ENCODE measurements around the gene MAML2. TPM values are rescaled to one million over a fixed set of nuclear protein-coding genes. Genes with fewer than 3 reads are reported as not detected.

MAML2 gene
- polyA plus RNA-seq, 3 donors, result 0.57 to 7.6 (median 1.2) TPM

- no peak overlapping the region for H3K4me3 ChIP-seq (replicated peaks in 1 of 3; ENCODE audit: low read depth in 2 of 3, low read length in 3 of 3)
- Mint-ChIP-seq H3K4me3 (no peak overlapping the region), H3K27me3 (ENCODE audit: low read depth in 3 of 3) (peaks cover 0 to 2% (median 1%) of the 10 kb centered on the region in 3 donors), H3K4me1 (no peaks in the 10 kb centered on the region), H3K27ac (no peak overlapping the region), H3K36me3 (no peaks in the 10 kb centered on the region), H3K9me3 (peaks cover 0 to 7% (median 1%) of the 10 kb centered on the region in 7 donors)
- intact Hi-C loops (cut with micrococcal nuclease), result no loop called here
- H3K27me3 ChIP-seq (ENCODE audit: control insufficient read depth in 2 of 2, insufficient read depth in 2 of 2, low read length in 2 of 2), result no peaks in the 10 kb centered on the region
- peaks cover 5% of the 10 kb centered on the region for H4K20me1 ChIP-seq (ENCODE audit: insufficient read depth, low read length)
- H3K4me2 ChIP-seq (replicated peaks; ENCODE audit: extremely low read depth, low read length, poor library complexity, severe bottlenecking), result no peak overlapping the region
- H3K79me2 ChIP-seq (ENCODE audit: insufficient read depth, low read length), result no peaks in the 10 kb centered on the region
- no peak overlapping the region for H3K27ac ChIP-seq (ENCODE audit: low read depth in 1 of 2, low read length in 2 of 2)
- H3K9ac ChIP-seq (ENCODE audit: insufficient read depth, low read length, poor library complexity, severe bottlenecking), result no peak overlapping the region
- H3K36me3 ChIP-seq (replicated peaks in 1 of 2; ENCODE audit: control insufficient read depth in 1 of 2, insufficient read depth in 2 of 2, low read length in 2 of 2), result no peaks in the 10 kb centered on the region
- H3K4me1 ChIP-seq (ENCODE audit: control insufficient read depth in 1 of 2, insufficient read depth in 2 of 2, low read length in 2 of 2), result no peaks in the 10 kb centered on the region
- no peak for TF ChIP-seq CTCF (IDR thresholded peaks at IDR 0.05)
- no peak overlapping the region for H2AFZ ChIP-seq (ENCODE audit: insufficient read depth, low read depth, low read length, poor library complexity, severe bottlenecking)
- H3K9me3 ChIP-seq (replicated peaks in 1 of 2; ENCODE audit: control insufficient read depth in 1 of 2, insufficient read depth in 1 of 2, low read length in 2 of 2), result no peaks in the 10 kb centered on the region
- WGBS (ENCODE audit: insufficient coverage), result 100% methylated on average over 1 of the region's 1 CpG
- no peak for DNase-seq
These were observed 340.2 kb downstream of the MAML2 start for GRCh38 chr11:96002754-96003290.

- TF ChIP-seq CTCF (IDR thresholded peaks at IDR 0.05), result no peak
- Histone ChIP-seq H3K9ac (ENCODE audit: insufficient read depth, low read length, poor library complexity, severe bottlenecking) (no peak overlapping the region), H3K9me3 (replicated peaks in 1 of 2; ENCODE audit: control insufficient read depth in 1 of 2, insufficient read depth in 1 of 2, low read length in 2 of 2) (no peaks in the 10 kb centered on the region), H3K4me1 (ENCODE audit: control insufficient read depth in 1 of 2, insufficient read depth in 2 of 2, low read length in 2 of 2) (no peaks in the 10 kb centered on the region), H3K27ac (ENCODE audit: low read depth in 1 of 2, low read length in 2 of 2) (no peak overlapping the region), H3K27me3 (ENCODE audit: control insufficient read depth in 2 of 2, insufficient read depth in 2 of 2, low read length in 2 of 2) (no peaks in the 10 kb centered on the region), H3K4me2 (replicated peaks; ENCODE audit: extremely low read depth, low read length, poor library complexity, severe bottlenecking) (no peak overlapping the region), H3K79me2 (ENCODE audit: insufficient read depth, low read length) (no peaks in the 10 kb centered on the region), H4K20me1 (ENCODE audit: insufficient read depth, low read length) (peaks cover 5% of the 10 kb centered on the region), H3K4me3 (replicated peaks in 1 of 3; ENCODE audit: low read depth in 2 of 3, low read length in 3 of 3) (no peak overlapping the region), H3K36me3 (replicated peaks in 1 of 2; ENCODE audit: control insufficient read depth in 1 of 2, insufficient read depth in 2 of 2, low read length in 2 of 2) (no peaks in the 10 kb centered on the region), H2AFZ (ENCODE audit: insufficient read depth, low read depth, low read length, poor library complexity, severe bottlenecking) (no peak overlapping the region)
- intact Hi-C loops (cut with micrococcal nuclease), result no loop called here
- no peaks in the 10 kb centered on the region for H3K4me1 Mint-ChIP-seq
- H3K27me3 Mint-ChIP-seq (ENCODE audit: low read depth in 3 of 3), result peaks cover 0 to 2% (median 1%) of the 10 kb centered on the region in 3 donors
- WGBS (ENCODE audit: insufficient coverage), result 97% methylated on average over 2 of the region's 2 CpGs
- no peaks in the 10 kb centered on the region for H3K36me3 Mint-ChIP-seq
- no peak for DNase-seq
- no peak overlapping the region for H3K27ac Mint-ChIP-seq
- H3K9me3 Mint-ChIP-seq, result peaks cover 0 to 7% (median 1%) of the 10 kb centered on the region in 7 donors
- no peak overlapping the region for H3K4me3 Mint-ChIP-seq
These were observed 340.7 kb downstream of the MAML2 start for GRCh38 chr11:96002339-96002738.
